HCT116 (cell line): ENCODE measurements around the gene MEIG1. TPM values are rescaled to one million over a fixed set of nuclear protein-coding genes. Genes with fewer than 3 reads are reported as not detected.

Experiments used
- ATAC-seq: fragments of 200-7000 bp; cut with Tn5 transposase; 2 replicates; pipeline ENCODE4 v1.9.1; 2020; ENCODE audit warnings: mild to moderate bottlenecking, moderate library complexity
- BruUV-seq: library from RNA; stranded (reverse); fragments of 400-500 nt; replicated peaks from 2 replicates; lab custom pipeline; 2021; lab: Mats Ljungman, UMichigan
- CTCF ChIA-PET: fragments of 300-600 bp; sonication (Branson Sonifier 250); formaldehyde crosslinking; loops from one replicate; lab custom pipeline; 2021; ENCODE audit warnings: antibody characterized with exemption; lab: Charles Lee
- POLR2A ChIA-PET: fragments of 300-600, 350-600 bp; sonication (Branson Sonifier 250); formaldehyde crosslinking; loops from one replicate; lab custom pipeline; 2021; ENCODE audit warnings: antibody characterized with exemption; lab: Charles Lee
- RAD21 ChIA-PET, 2 experiments: fragments of 300-600 bp; sonication (Branson Sonifier 250); formaldehyde crosslinking; loops; one replicate each; lab custom pipeline; 2023; ENCODE audit warnings: low total read pairs in 2 of 2; ENCODE audit not compliant: uncharacterized antibody in 2 of 2, unreplicated experiment in 2 of 2, low non-redundant PET in 1 of 2; lab: Charles Lee
- DNase-seq: peaks from one replicate; pipeline ENCODE4 v3.0.0-alpha.2; 2010; ENCODE audit warnings: low read depth, low spot score
- H2AFZ ChIP-seq: fragments of 200-600 bp; shearing (Covaris generic), sonication (generic); 2 replicates; pipeline ENCODE4 v1.6.1; 2017; ENCODE audit warnings: low read depth, mixed run types, mixed read lengths, antibody characterized with exemption, low read length; ENCODE audit not compliant: poor library complexity, severe bottlenecking
- H3K27ac ChIP-seq: 2 replicates; pipeline ENCODE4 v1.5.1; 2012; ENCODE audit warnings: low read depth, low read length
- H3K27me3 ChIP-seq: fragments of 200-600 bp; sonication (generic); 2 replicates; pipeline ENCODE4 v1.6.1; 2016; ENCODE audit warnings: mixed run types, low read length, mixed read lengths; ENCODE audit not compliant: insufficient read depth
- H3K36me3 ChIP-seq, 2 experiments: fragments of 200-500 bp in 1 of 2; fragments of 200-600 bp in 1 of 2; sonication (Bioruptor generic) in 1 of 2; sonication (generic) in 1 of 2; 2 replicates each; pipeline versions ENCODE4 v1.5.1 to v1.6.1; 2014 to 2016; ENCODE audit warnings: low read length in 2 of 2, inconsistent platforms in 1 of 2, mixed read lengths in 1 of 2, mixed run types in 1 of 2; ENCODE audit not compliant: insufficient read depth in 2 of 2, control insufficient read depth in 1 of 2
- H3K4me1 ChIP-seq, 2 experiments: fragments of 200-600 bp in 1 of 2; sonication (generic) in 1 of 2; 2 replicates each; pipeline versions ENCODE4 v1.5.1 to v1.6.1; 2012 to 2017; ENCODE audit warnings: low read length in 2 of 2, inconsistent platforms in 1 of 2, mild to moderate bottlenecking in 1 of 2, mixed read lengths in 1 of 2, mixed run types in 1 of 2, moderate library complexity in 1 of 2; ENCODE audit not compliant: insufficient read depth in 2 of 2, control insufficient read depth in 1 of 2
- H3K4me2 ChIP-seq: fragments of 200-600 bp; sonication (generic); 2 replicates; pipeline ENCODE4 v1.6.1; 2017; ENCODE audit warnings: mixed run types, low read length, mixed read lengths
- H3K4me3 ChIP-seq, 2 experiments: fragments of 200-600 bp in 1 of 2; sonication (generic) in 1 of 2; replicated peaks in 1 of 2; 2 replicates each; pipeline ENCODE4 v1.5.1; 2011 to 2016; ENCODE audit warnings: low read length in 2 of 2, control low read depth in 1 of 2, low read depth in 1 of 2, mild to moderate bottlenecking in 1 of 2, mixed read lengths in 1 of 2, mixed run types in 1 of 2
- H3K79me2 ChIP-seq: fragments of 200-600 bp; sonication (generic); 2 replicates; pipeline ENCODE4 v1.6.1; 2017; ENCODE audit warnings: mild to moderate bottlenecking, mixed run types, low read length, moderate library complexity, mixed read lengths; ENCODE audit not compliant: insufficient read depth
- H3K9ac ChIP-seq: fragments of 200-600 bp; sonication (generic); 2 replicates; pipeline ENCODE4 v1.6.1; 2016; ENCODE audit warnings: low read length, mixed read lengths
- H3K9me2 ChIP-seq: fragments of 200-600 bp; sonication (generic), shearing (Covaris generic); 2 replicates; pipeline ENCODE4 v1.6.1; 2017; ENCODE audit warnings: mixed run types, mild to moderate bottlenecking, moderate library complexity; ENCODE audit not compliant: insufficient read depth
- H3K9me3 ChIP-seq, 2 experiments: fragments of 200-500 bp in 1 of 2; fragments of 200-600 bp in 1 of 2; sonication (Bioruptor generic) in 1 of 2; sonication (generic) in 1 of 2; 2 replicates each; pipeline ENCODE4 v1.6.1; 2014 to 2017; ENCODE audit warnings: low read length in 2 of 2, mixed read lengths in 2 of 2, inconsistent platforms in 1 of 2, low read depth in 1 of 2, mild to moderate bottlenecking in 1 of 2, mixed run types in 1 of 2, moderate library complexity in 1 of 2; ENCODE audit not compliant: control insufficient read depth in 1 of 2, insufficient read depth in 1 of 2
- H4K20me1 ChIP-seq: fragments of 200-600 bp; sonication (generic), shearing (Covaris generic); 2 replicates; pipeline ENCODE4 v1.6.1; 2017; ENCODE audit warnings: mixed run types, mild to moderate bottlenecking, moderate library complexity; ENCODE audit not compliant: insufficient read depth
- ATF3 ChIP-seq: IDR thresholded peaks from 2 replicates; pipeline ENCODE4 v1.6.1; 2012
- ELF1 ChIP-seq: IDR thresholded peaks from 2 replicates; pipeline ENCODE4 v1.6.1; 2012; ENCODE audit warnings: low read depth, borderline replicate concordance
- POLR2A ChIP-seq: IDR thresholded peaks from 2 replicates; pipeline ENCODE4 v1.7.0; 2011; ENCODE audit warnings: borderline replicate concordance; ENCODE audit not compliant: insufficient read depth, insufficient read length; ENCODE audit errors: extremely low read depth
- RAD21 ChIP-seq: IDR thresholded peaks from 2 replicates; pipeline ENCODE4 v1.6.1; 2012; ENCODE audit warnings: low read depth, mild to moderate bottlenecking
- REST ChIP-seq: IDR thresholded peaks from 2 replicates; pipeline ENCODE4 v1.6.1; 2012; ENCODE audit warnings: low read depth
- SP1 ChIP-seq: IDR thresholded peaks from 2 replicates; pipeline ENCODE4 v1.6.1; 2012; ENCODE audit warnings: low read depth
- intact Hi-C: fragments of 100-400 bp; cut with micrococcal nuclease; formaldehyde crosslinking; loops from 2 replicates; pipeline ENCODE4 v1.10.0; 2022
- total RNA-seq: library from RNA; stranded (reverse); gene quantifications from one replicate; pipeline ENCODE4 v1.2.1, GENCODE V29; 2021; ENCODE audit not compliant: unreplicated experiment
- TF ChIP-seq, protein P1 (sequence below): IDR thresholded peaks from 2 replicates; pipeline ENCODE4 v1.6.1; 2012

Gene MEIG1
- total RNA-seq, 1 experiment from 2014 or later: 1.4 TPM

- Histone ChIP-seq H3K27ac (peak overlapping the region; percentile 70; the same call in 1 of the 2 replicates), H3K9ac (peak overlapping the region; percentile 76), H3K36me3 (0 out of 4 replicates have a peak, but pooled peaks cover 0 to 5% of the 10 kb centered on the region in 2 experiments), H2AFZ (no peak overlapping the region), H3K4me1 (peaks cover 13 to 23% of the 10 kb centered on the region in 2 experiments), H3K79me2 (peaks cover 45% of the 10 kb centered on the region), H3K4me3 (peak overlapping the region; percentile 76 to 82), H3K4me2 (peak overlapping the region; percentile 88), H4K20me1 (no peaks in the 10 kb centered on the region), H3K27me3 (no peaks in the 10 kb centered on the region), H3K9me3 (no peaks in the 10 kb centered on the region), H3K9me2 (no peaks in the 10 kb centered on the region)
- intact Hi-C loops: loop anchor here (2.0 to 5.0 kb wide), 4 partner anchors 76 to 212 kb away; partner anchors contain the start of genes CDNF, HSPA14, MSANTD7 and NMT2
- ATAC-seq: no peak
- RAD21 ChIA-PET: no interaction called here
- no TSS peak for BruUV-seq
- DNase-seq: no peak
- no peak for TF ChIP-seq ATF3
- TF ChIP-seq SP1: no peak
- TF ChIP-seq POLR2A: no peak
- no peak for TF ChIP-seq REST
- no peak for TF ChIP-seq RAD21
- TF ChIP-seq ELF1: no peak
- TF ChIP-seq, protein P1, sequence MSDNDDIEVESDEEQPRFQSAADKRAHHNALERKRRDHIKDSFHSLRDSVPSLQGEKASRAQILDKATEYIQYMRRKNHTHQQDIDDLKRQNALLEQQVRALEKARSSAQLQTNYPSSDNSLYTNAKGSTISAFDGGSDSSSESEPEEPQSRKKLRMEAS: no peak
- POLR2A ChIA-PET: no interaction called here
- CTCF ChIA-PET: interaction anchor here (2.0 kb wide), 1 partner anchor 151 kb away, joined by 9 read pairs; no protein-coding TSS in a partner anchor
Measured at GRCh38 chr10:14954934-14955333, 4.3 kb upstream of the MEIG1 start.
